GM04504 (cell line): ENCODE results near the gene KRCC1.
"Not testable (repeated sequence)": the region's sequence is repeated elsewhere in the genome, so short reads cannot be mapped to it uniquely, and the experiment has no call there.

Experiments used
- DNase-seq: peaks from one replicate; pipeline ENCODE4 v3.0.0-alpha.2; 2012; ENCODE audit warnings: low read depth

The KRCC1 gene

DNA sequence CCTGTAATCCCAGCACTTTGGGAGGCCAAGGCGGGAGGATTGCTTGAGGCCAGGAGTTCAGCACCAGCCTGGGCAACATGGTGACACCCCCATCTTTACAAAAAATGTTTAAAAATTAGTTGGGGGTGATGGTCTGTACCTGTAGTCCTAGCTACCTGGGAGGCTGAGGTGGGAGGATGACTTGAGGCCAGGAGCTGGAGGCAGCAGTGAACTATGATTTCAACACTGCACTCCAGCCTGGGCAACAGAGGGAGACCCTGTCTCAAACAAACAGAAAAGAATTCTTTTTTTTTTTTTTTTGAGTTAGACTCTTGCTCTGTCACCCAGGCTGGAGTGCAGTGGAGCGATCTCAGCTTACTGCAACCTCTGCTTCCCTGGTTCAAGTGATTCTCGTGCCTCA lies 55.1 kb downstream of the KRCC1 start:
- not testable (repeated sequence) for DNase-seq

DNA sequence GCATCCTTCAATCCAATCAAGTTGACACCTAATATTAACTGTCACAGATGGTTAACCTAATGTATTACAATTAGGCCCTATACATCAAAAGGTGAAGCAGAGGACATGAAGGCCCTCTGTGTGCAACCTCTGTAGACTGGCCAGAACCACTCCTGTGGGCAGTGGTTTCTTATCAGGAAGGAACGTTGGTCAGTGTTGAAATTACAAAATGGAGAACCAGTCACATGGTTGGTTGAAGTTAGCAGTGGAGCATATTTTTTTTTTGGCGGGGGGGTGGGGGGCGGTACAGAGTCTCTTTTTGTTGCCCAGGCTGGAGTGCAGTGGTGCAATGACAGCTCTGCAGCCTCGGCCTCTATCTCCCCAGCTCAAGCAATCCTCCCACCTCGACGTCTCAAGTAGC lies 59.0 kb downstream of the KRCC1 start:
- DNase-seq, result no peak

DNA sequence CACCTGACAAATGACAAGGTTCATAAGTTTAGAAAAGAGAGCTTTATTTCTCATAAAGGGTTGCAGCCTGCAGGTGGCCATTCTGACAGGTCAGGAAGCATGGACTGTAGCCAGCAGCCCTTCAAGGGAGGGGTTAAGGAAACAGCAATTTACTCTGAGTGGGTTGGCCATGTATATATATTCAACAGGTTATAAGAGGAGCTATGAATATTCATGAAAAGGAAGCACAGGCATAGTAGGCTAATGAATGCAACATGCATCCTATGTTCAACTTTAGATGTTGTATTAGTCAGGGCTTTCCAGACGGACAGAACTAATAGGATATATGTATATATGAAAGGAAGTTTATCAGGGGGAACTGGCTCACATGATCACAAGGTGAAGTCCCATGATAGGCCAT lies 59.8 kb downstream of the KRCC1 start:
- no peak for DNase-seq

DNA sequence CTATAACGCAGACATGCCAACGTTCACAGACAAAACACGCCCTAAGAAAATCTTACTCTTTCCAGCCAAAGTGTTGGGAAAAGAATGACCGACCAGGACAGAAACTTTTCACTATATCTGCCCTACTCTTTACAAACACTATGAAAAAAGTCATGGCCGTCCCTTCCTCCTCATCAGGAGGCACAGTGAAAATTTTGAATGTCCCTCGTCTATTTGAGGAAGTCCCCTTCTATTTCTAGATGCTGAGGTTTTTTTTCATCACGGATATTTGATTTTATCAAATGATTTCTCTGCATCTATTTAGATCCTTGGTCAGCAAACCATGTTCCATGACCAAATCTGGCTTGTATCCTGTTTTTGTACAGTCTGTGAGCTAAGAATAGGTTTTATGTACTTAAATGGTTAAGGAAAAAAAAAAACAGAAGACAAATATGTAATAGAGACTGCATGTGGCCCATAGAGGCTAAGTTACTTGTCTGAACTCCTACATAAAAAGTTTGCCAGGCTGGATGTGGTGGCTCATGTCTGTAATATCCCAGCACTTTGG lies 61.2 kb downstream of the KRCC1 start:
- not testable (repeated sequence) for DNase-seq

DNA sequence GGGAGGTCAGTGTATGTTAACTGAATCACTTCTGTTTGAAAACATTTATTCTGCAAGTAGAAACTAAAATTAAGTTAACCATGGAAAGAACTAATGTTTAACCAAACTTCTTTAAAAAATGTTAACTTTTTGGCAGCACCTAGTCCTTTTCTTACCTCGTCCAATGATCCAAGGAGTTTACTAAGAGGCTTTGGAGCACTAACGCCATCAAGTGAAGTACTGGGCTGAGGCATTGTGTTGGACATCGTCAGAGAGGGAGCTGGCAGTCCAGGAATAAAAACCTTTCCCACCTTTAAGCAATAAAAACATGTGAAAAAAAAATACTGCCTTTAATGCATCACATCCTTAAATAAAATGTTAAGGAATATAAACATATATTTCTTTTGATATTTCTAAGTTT lies 63.0 kb downstream of the KRCC1 start:
- DNase-seq, result not testable (repeated sequence)

DNA sequence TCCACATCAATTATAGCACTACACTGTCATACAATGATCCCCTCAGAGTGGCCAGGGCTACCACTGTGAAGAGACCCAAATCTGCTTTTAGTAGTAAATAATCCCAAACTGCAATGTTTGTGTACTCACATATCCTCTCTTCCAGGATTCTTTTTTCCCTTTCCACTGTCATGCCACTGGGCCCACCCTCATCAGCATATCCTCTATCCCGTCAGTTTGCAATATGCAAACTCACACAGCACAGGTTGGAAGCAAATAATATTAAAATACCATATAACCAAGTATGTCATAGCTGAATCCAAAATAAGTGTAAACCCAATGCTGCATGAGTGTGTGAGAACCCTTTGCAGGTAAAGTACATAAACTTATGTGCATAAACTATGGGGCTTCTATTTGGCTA lies 68.1 kb downstream of the KRCC1 start:
- DNase-seq, result not testable (repeated sequence)

DNA sequence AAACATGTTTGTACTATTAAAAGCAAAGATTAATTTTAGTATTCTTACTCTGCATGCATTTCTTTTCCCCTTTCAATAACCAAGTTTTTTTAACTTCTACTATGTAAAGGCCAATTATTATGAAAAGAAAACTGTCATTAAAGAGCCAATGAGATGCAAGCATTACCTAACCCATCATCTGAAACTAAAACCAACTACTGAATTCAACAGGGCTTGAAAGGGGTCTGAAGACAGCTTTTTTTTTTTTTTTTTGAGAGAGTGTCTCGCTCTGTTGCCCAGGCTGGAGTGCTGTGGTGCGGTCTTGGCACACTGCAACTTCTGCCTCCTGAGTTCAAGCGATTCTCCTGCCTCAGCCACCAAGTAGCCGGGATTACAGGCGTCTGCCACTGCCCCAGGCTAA lies 69.7 kb downstream of the KRCC1 start:
- DNase-seq, result not testable (repeated sequence)

DNA sequence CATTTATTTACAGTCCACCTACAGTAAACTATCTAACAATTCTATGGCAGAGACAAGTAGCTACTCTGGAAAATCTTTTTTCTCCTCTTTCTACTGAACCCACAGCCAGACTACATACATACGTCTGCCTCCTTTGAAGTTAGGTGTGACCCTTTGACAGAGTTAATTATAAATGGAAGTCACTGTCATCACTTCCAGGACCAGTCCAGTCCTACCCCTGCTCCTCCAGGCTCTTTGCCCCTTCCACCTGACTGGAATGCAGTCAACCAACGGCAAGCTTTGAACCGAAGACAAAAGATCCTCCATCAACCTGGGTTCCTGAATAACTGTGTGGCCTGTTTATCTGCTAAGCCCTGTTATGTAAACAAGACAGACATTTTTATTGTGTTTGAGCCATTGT lies 74.4 kb downstream of the KRCC1 start:
- not testable (repeated sequence) for DNase-seq
